HCT116 (cell line): ENCODE measurements around the gene FGF11. TPM values are rescaled to one million over a fixed set of nuclear protein-coding genes. Genes with fewer than 3 reads are reported as not detected.

Source experiments
- ATAC-seq: fragments of 200-7000 bp; cut with Tn5 transposase; 2 replicates; pipeline ENCODE4 v1.9.1; 2020; ENCODE audit warnings: mild to moderate bottlenecking, moderate library complexity
- BruUV-seq: library from RNA; stranded (reverse); fragments of 400-500 nt; replicated peaks from 2 replicates; lab custom pipeline; 2021; lab: Mats Ljungman, UMichigan
- CTCF ChIA-PET: fragments of 300-600 bp; sonication (Branson Sonifier 250); formaldehyde crosslinking; loops from one replicate; lab custom pipeline; 2021; ENCODE audit warnings: antibody characterized with exemption; lab: Charles Lee
- POLR2A ChIA-PET: fragments of 300-600, 350-600 bp; sonication (Branson Sonifier 250); formaldehyde crosslinking; loops from one replicate; lab custom pipeline; 2021; ENCODE audit warnings: antibody characterized with exemption; lab: Charles Lee
- RAD21 ChIA-PET, 2 experiments: fragments of 300-600 bp; sonication (Branson Sonifier 250); formaldehyde crosslinking; loops; one replicate each; lab custom pipeline; 2023; ENCODE audit warnings: low total read pairs in 2 of 2; ENCODE audit not compliant: uncharacterized antibody in 2 of 2, unreplicated experiment in 2 of 2, low non-redundant PET in 1 of 2; lab: Charles Lee
- DNase-seq: peaks from one replicate; pipeline ENCODE4 v3.0.0-alpha.2; 2010; ENCODE audit warnings: low read depth, low spot score
- H2AFZ ChIP-seq: fragments of 200-600 bp; shearing (Covaris generic), sonication (generic); 2 replicates; pipeline ENCODE4 v1.6.1; 2017; ENCODE audit warnings: low read depth, mixed run types, mixed read lengths, antibody characterized with exemption, low read length; ENCODE audit not compliant: poor library complexity, severe bottlenecking
- H3K27ac ChIP-seq: 2 replicates; pipeline ENCODE4 v1.5.1; 2012; ENCODE audit warnings: low read depth, low read length
- H3K27me3 ChIP-seq: fragments of 200-600 bp; sonication (generic); 2 replicates; pipeline ENCODE4 v1.6.1; 2016; ENCODE audit warnings: mixed run types, low read length, mixed read lengths; ENCODE audit not compliant: insufficient read depth
- H3K36me3 ChIP-seq, 2 experiments: fragments of 200-500 bp in 1 of 2; fragments of 200-600 bp in 1 of 2; sonication (Bioruptor generic) in 1 of 2; sonication (generic) in 1 of 2; 2 replicates each; pipeline versions ENCODE4 v1.5.1 to v1.6.1; 2014 to 2016; ENCODE audit warnings: low read length in 2 of 2, inconsistent platforms in 1 of 2, mixed read lengths in 1 of 2, mixed run types in 1 of 2; ENCODE audit not compliant: insufficient read depth in 2 of 2, control insufficient read depth in 1 of 2
- H3K4me1 ChIP-seq, 2 experiments: fragments of 200-600 bp in 1 of 2; sonication (generic) in 1 of 2; 2 replicates each; pipeline versions ENCODE4 v1.5.1 to v1.6.1; 2012 to 2017; ENCODE audit warnings: low read length in 2 of 2, inconsistent platforms in 1 of 2, mild to moderate bottlenecking in 1 of 2, mixed read lengths in 1 of 2, mixed run types in 1 of 2, moderate library complexity in 1 of 2; ENCODE audit not compliant: insufficient read depth in 2 of 2, control insufficient read depth in 1 of 2
- H3K4me2 ChIP-seq: fragments of 200-600 bp; sonication (generic); 2 replicates; pipeline ENCODE4 v1.6.1; 2017; ENCODE audit warnings: mixed run types, low read length, mixed read lengths
- H3K4me3 ChIP-seq, 2 experiments: fragments of 200-600 bp in 1 of 2; sonication (generic) in 1 of 2; replicated peaks in 1 of 2; 2 replicates each; pipeline ENCODE4 v1.5.1; 2011 to 2016; ENCODE audit warnings: low read length in 2 of 2, control low read depth in 1 of 2, low read depth in 1 of 2, mild to moderate bottlenecking in 1 of 2, mixed read lengths in 1 of 2, mixed run types in 1 of 2
- H3K79me2 ChIP-seq: fragments of 200-600 bp; sonication (generic); 2 replicates; pipeline ENCODE4 v1.6.1; 2017; ENCODE audit warnings: mild to moderate bottlenecking, mixed run types, low read length, moderate library complexity, mixed read lengths; ENCODE audit not compliant: insufficient read depth
- H3K9ac ChIP-seq: fragments of 200-600 bp; sonication (generic); 2 replicates; pipeline ENCODE4 v1.6.1; 2016; ENCODE audit warnings: low read length, mixed read lengths
- H3K9me2 ChIP-seq: fragments of 200-600 bp; sonication (generic), shearing (Covaris generic); 2 replicates; pipeline ENCODE4 v1.6.1; 2017; ENCODE audit warnings: mixed run types, mild to moderate bottlenecking, moderate library complexity; ENCODE audit not compliant: insufficient read depth
- H3K9me3 ChIP-seq, 2 experiments: fragments of 200-500 bp in 1 of 2; fragments of 200-600 bp in 1 of 2; sonication (Bioruptor generic) in 1 of 2; sonication (generic) in 1 of 2; 2 replicates each; pipeline ENCODE4 v1.6.1; 2014 to 2017; ENCODE audit warnings: low read length in 2 of 2, mixed read lengths in 2 of 2, inconsistent platforms in 1 of 2, low read depth in 1 of 2, mild to moderate bottlenecking in 1 of 2, mixed run types in 1 of 2, moderate library complexity in 1 of 2; ENCODE audit not compliant: control insufficient read depth in 1 of 2, insufficient read depth in 1 of 2
- H4K20me1 ChIP-seq: fragments of 200-600 bp; sonication (generic), shearing (Covaris generic); 2 replicates; pipeline ENCODE4 v1.6.1; 2017; ENCODE audit warnings: mixed run types, mild to moderate bottlenecking, moderate library complexity; ENCODE audit not compliant: insufficient read depth
- FOSL1 ChIP-seq: IDR thresholded peaks from 2 replicates; pipeline ENCODE4 v1.6.1; 2012; ENCODE audit warnings: low read depth
- REST ChIP-seq: IDR thresholded peaks from 2 replicates; pipeline ENCODE4 v1.6.1; 2012; ENCODE audit warnings: low read depth
- YY1 ChIP-seq: IDR thresholded peaks from 2 replicates; pipeline ENCODE4 v1.6.1; 2011; ENCODE audit warnings: low read length, low read depth, moderate library complexity, mild to moderate bottlenecking; ENCODE audit not compliant: insufficient replicate concordance; ENCODE audit errors: extremely low read depth
- ZFX ChIP-seq: fragments of 450-650 bp; IDR thresholded peaks from 2 replicates; pipeline ENCODE4 v1.6.1; 2017
- intact Hi-C: fragments of 100-400 bp; cut with micrococcal nuclease; formaldehyde crosslinking; loops from 2 replicates; pipeline ENCODE4 v1.10.0; 2022
- total RNA-seq: library from RNA; stranded (reverse); gene quantifications from one replicate; pipeline ENCODE4 v1.2.1, GENCODE V29; 2021; ENCODE audit not compliant: unreplicated experiment

Gene FGF11
- total RNA-seq, 1 experiment from 2014 or later: 6.1 TPM

DNA sequence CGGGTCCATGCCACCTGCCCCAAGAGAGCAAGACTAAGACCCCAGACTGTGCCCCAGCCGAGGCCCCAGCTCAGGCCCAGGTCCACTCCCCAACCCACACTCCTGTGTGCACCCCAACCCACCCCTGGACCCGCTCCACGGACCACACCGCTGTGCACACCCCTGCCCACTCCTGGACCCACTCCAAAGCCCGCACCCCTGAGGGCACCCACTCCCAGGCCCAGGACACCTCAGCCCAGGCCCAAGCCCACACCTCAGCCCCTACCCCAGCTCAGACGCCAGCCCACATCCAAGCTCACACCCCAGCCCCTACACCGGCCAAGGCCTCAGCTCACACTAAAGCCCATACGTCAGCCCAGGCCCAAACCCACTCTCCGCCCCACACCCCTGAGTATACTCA is 9.6 kb upstream of the FGF11 start (continued):
- TF ChIP-seq REST (no peak), ZFX (no peak), YY1 (no peak)

GRCh38 chr17:7431231-7431630 is 8.1 kb upstream of the FGF11 start:
- no peaks in the 10 kb centered on the region for H3K9me2 ChIP-seq
- no peaks in the 10 kb centered on the region for H3K27me3 ChIP-seq
- DNase-seq: no peak
- no peak overlapping the region for H2AFZ ChIP-seq
- POLR2A ChIA-PET: no interaction called here
- H3K9ac ChIP-seq: no peak overlapping the region
- no peak for TF ChIP-seq FOSL1
- no peaks in the 10 kb centered on the region for H4K20me1 ChIP-seq
- H3K4me1 ChIP-seq: peaks cover under 1 to 16% of the 10 kb centered on the region in 2 experiments
- no peak overlapping the region for H3K27ac ChIP-seq
- no peaks in the 10 kb centered on the region for H3K79me2 ChIP-seq
- H3K4me2 ChIP-seq: no peak overlapping the region
- no peak for ATAC-seq
- H3K9me3 ChIP-seq: no peaks in the 10 kb centered on the region; a peak in 1 of 4 replicates
- intact Hi-C loops: loop anchor here (10.0 kb wide), 1 partner anchor 166 kb away; the partner anchor contains the start of gene CLDN7
- no peaks in the 10 kb centered on the region for H3K36me3 ChIP-seq
- H3K4me3 ChIP-seq: no peak overlapping the region
- RAD21 ChIA-PET: no interaction called here
- no TSS peak for BruUV-seq
- CTCF ChIA-PET: no interaction called here
